Activated CD8-positive, alpha-beta T cell treated with anti-CD3 and anti-CD28 coated beads, Interleukin-2, amount 10 ng/mL, durations not matched to agents 7 days and 5 days (primary cell): ENCODE data around the gene CYP26B1. TPM values are rescaled to one million over a fixed set of nuclear protein-coding genes. Genes with fewer than 3 reads are reported as not detected.
"Not testable (repeated sequence)": the region's sequence is repeated elsewhere in the genome, so short reads cannot be mapped to it uniquely, and the experiment has no call there.

Experiments
- ATAC-seq: fragments of 150-1000 bp; cut with Tn5 transposase; one replicate; pipeline ENCODE4 v1.10.0; 2021; ENCODE audit warnings: moderate library complexity
- CTCF ChIA-PET: fragments of 350-600 bp; sonication (Branson Sonifier 250); formaldehyde crosslinking; loops from one replicate; lab custom pipeline; 2021; ENCODE audit warnings: antibody characterized with exemption; lab: Charles Lee
- POLR2A ChIA-PET: fragments of 350-600 bp; sonication (Branson Sonifier 250); formaldehyde crosslinking; loops from one replicate; lab custom pipeline; 2021; ENCODE audit warnings: antibody characterized with exemption; lab: Charles Lee
- DNase-seq: peaks from one replicate; pipeline ENCODE4 v3.0.0-alpha.2; 2020
- H3K27ac Mint-ChIP-seq: one replicate; pipeline ENCODE4 v1.8.0; 2021; ENCODE audit warnings: mild to moderate bottlenecking, mixed read lengths
- H3K27me3 Mint-ChIP-seq: one replicate; pipeline ENCODE4 v1.8.0; 2021; ENCODE audit warnings: low read depth, mixed read lengths
- H3K36me3 Mint-ChIP-seq: one replicate; pipeline ENCODE4 v1.8.0; 2021; ENCODE audit warnings: low read depth, mixed read lengths
- H3K4me1 Mint-ChIP-seq: one replicate; pipeline ENCODE4 v1.8.0; 2021; ENCODE audit warnings: low read depth, mixed read lengths
- H3K4me3 Mint-ChIP-seq: one replicate; pipeline ENCODE4 v1.8.0; 2021; ENCODE audit warnings: mild to moderate bottlenecking, mixed read lengths
- H3K9me3 Mint-ChIP-seq: one replicate; pipeline ENCODE4 v1.8.0; 2022; ENCODE audit warnings: mixed read lengths; ENCODE audit not compliant: insufficient read depth
- total RNA-seq, 2 experiments: library from RNA; stranded (reverse); gene quantifications; one replicate each; pipeline ENCODE4 v1.2.3, GENCODE V29; 2021

Gene CYP26B1
- total RNA-seq, 2 experiments from 2014 or later: not detected

- no peak overlapping the region for H3K4me3 Mint-ChIP-seq
- POLR2A ChIA-PET: no interaction called here
- H3K4me1 Mint-ChIP-seq: no peaks in the 10 kb centered on the region
- H3K27me3 Mint-ChIP-seq: no peaks in the 10 kb centered on the region
- DNase-seq: peak; percentile 6
- H3K27ac Mint-ChIP-seq: no peak overlapping the region
- CTCF ChIA-PET: no interaction called here
- H3K36me3 Mint-ChIP-seq: no peaks in the 10 kb centered on the region
- H3K9me3 Mint-ChIP-seq: no peaks in the 10 kb centered on the region
- no peak for ATAC-seq
Measured at GRCh38 chr2:72090271-72090720, 57.4 kb downstream of the CYP26B1 start.

GRCh38 chr2:72089537-72089936, 58.1 kb downstream of the CYP26B1 start:
- Mint-ChIP-seq H3K4me1 (no peaks in the 10 kb centered on the region), H3K27ac (no peak overlapping the region), H3K27me3 (no peaks in the 10 kb centered on the region), H3K36me3 (no peaks in the 10 kb centered on the region), H3K9me3 (no peaks in the 10 kb centered on the region), H3K4me3 (no peak overlapping the region)
- DNase-seq (peak; percentile 1), ATAC-seq (no peak)
- POLR2A ChIA-PET: interaction anchor here (0.5 kb wide), 1 partner anchor 9 kb away, joined by 3 read pairs; no protein-coding TSS in a partner anchor
- CTCF ChIA-PET: no interaction called here

- Mint-ChIP-seq H3K27me3 (no peaks in the 10 kb centered on the region), H3K27ac (no peak overlapping the region), H3K9me3 (no peaks in the 10 kb centered on the region), H3K4me1 (no peaks in the 10 kb centered on the region), H3K36me3 (no peaks in the 10 kb centered on the region), H3K4me3 (no peak overlapping the region)
- ChIA-PET POLR2A (no interaction called here), CTCF (no interaction called here)
- ATAC-seq (no peak), DNase-seq (no peak)
Measured at GRCh38 chr2:72089028-72089427, 58.6 kb downstream of the CYP26B1 start.

- DNase-seq, H3K36me3 Mint-ChIP-seq, ATAC-seq, H3K27me3 Mint-ChIP-seq, H3K4me1 Mint-ChIP-seq, H3K4me3 Mint-ChIP-seq, POLR2A ChIA-PET, H3K9me3 Mint-ChIP-seq, CTCF ChIA-PET, H3K27ac Mint-ChIP-seq: not testable (repeated sequence)
Measured at GRCh38 chr2:72086871-72087633, 60.6 kb downstream of the CYP26B1 start.

GRCh38 chr2:72085513-72085912, 62.1 kb downstream of the CYP26B1 start:
- no peak for DNase-seq
- no peaks in the 10 kb centered on the region for H3K4me1 Mint-ChIP-seq
- ChIA-PET POLR2A (no interaction called here), CTCF (no interaction called here)
- ATAC-seq: no peak
- no peak overlapping the region for H3K4me3 Mint-ChIP-seq
- no peak overlapping the region for H3K27ac Mint-ChIP-seq
- no peaks in the 10 kb centered on the region for H3K27me3 Mint-ChIP-seq
- no peaks in the 10 kb centered on the region for H3K9me3 Mint-ChIP-seq
- no peaks in the 10 kb centered on the region for H3K36me3 Mint-ChIP-seq

GRCh38 chr2:72085036-72085435, 62.6 kb downstream of the CYP26B1 start:
- H3K4me1 Mint-ChIP-seq: no peaks in the 10 kb centered on the region
- ChIA-PET POLR2A (no interaction called here), CTCF (no interaction called here)
- H3K4me3 Mint-ChIP-seq: no peak overlapping the region
- H3K27ac Mint-ChIP-seq: no peak overlapping the region
- no peaks in the 10 kb centered on the region for H3K27me3 Mint-ChIP-seq
- no peaks in the 10 kb centered on the region for H3K9me3 Mint-ChIP-seq
- DNase-seq: no peak
- ATAC-seq: no peak
- H3K36me3 Mint-ChIP-seq: no peaks in the 10 kb centered on the region

GRCh38 chr2:72084584-72084976, 63.1 kb downstream of the CYP26B1 start:
- Mint-ChIP-seq H3K36me3 (no peaks in the 10 kb centered on the region), H3K27ac (no peak overlapping the region), H3K27me3 (no peaks in the 10 kb centered on the region), H3K4me1 (no peaks in the 10 kb centered on the region), H3K4me3 (no peak overlapping the region), H3K9me3 (no peaks in the 10 kb centered on the region)
- CTCF ChIA-PET: no interaction called here
- DNase-seq (no peak), ATAC-seq (no peak)
- POLR2A ChIA-PET: no interaction called here

- no peaks in the 10 kb centered on the region for H3K9me3 Mint-ChIP-seq
- no peak for ATAC-seq
- no peak overlapping the region for H3K27ac Mint-ChIP-seq
- H3K4me1 Mint-ChIP-seq: no peaks in the 10 kb centered on the region
- ChIA-PET POLR2A (no interaction called here), CTCF (no interaction called here)
- H3K27me3 Mint-ChIP-seq: no peaks in the 10 kb centered on the region
- H3K4me3 Mint-ChIP-seq: no peak overlapping the region
- DNase-seq: no peak
- H3K36me3 Mint-ChIP-seq: no peaks in the 10 kb centered on the region
Measured at GRCh38 chr2:72083751-72084583, 63.7 kb downstream of the CYP26B1 start.

- ChIA-PET POLR2A (no interaction called here), CTCF (no interaction called here)
- Mint-ChIP-seq H3K27ac (no peak overlapping the region), H3K36me3 (no peaks in the 10 kb centered on the region), H3K27me3 (no peaks in the 10 kb centered on the region), H3K4me3 (no peak overlapping the region), H3K9me3 (no peaks in the 10 kb centered on the region), H3K4me1 (no peaks in the 10 kb centered on the region)
- DNase-seq (no peak), ATAC-seq (no peak)
Measured at GRCh38 chr2:72082887-72083286, 64.8 kb downstream of the CYP26B1 start.

- Mint-ChIP-seq H3K9me3 (no peaks in the 10 kb centered on the region), H3K27me3 (no peaks in the 10 kb centered on the region), H3K4me1 (no peaks in the 10 kb centered on the region), H3K27ac (no peak overlapping the region), H3K4me3 (no peak overlapping the region), H3K36me3 (no peaks in the 10 kb centered on the region)
- POLR2A ChIA-PET: no interaction called here
- DNase-seq (no peak), ATAC-seq (no peak)
- CTCF ChIA-PET: no interaction called here
Measured at GRCh38 chr2:72082021-72082601, 65.6 kb downstream of the CYP26B1 start.

GRCh38 chr2:72081451-72081850, 66.2 kb downstream of the CYP26B1 start:
- Mint-ChIP-seq H3K4me3 (no peak overlapping the region), H3K27ac (no peak overlapping the region), H3K36me3 (no peaks in the 10 kb centered on the region), H3K9me3 (no peaks in the 10 kb centered on the region), H3K4me1 (no peaks in the 10 kb centered on the region), H3K27me3 (no peaks in the 10 kb centered on the region)
- ATAC-seq (no peak), DNase-seq (no peak)
- ChIA-PET POLR2A (no interaction called here), CTCF (no interaction called here)
